ENCODE results near the gene DTNBP1.

DTNBP1 gene

GRCh38 chr6:15515226-15515625 lies 147.6 kb downstream of the DTNBP1 start:
- no peak for DNase-seq (ENCODE audit: low read depth)

GRCh38 chr6:15513801-15514711 lies 148.8 kb downstream of the DTNBP1 start:
- DNase-seq (ENCODE audit: low read depth) = no peak

- no peak for DNase-seq (ENCODE audit: low read depth)
These were observed 149.6 kb downstream of the DTNBP1 start for GRCh38 chr6:15513131-15513771.

GRCh38 chr6:15512721-15513120 lies 150.1 kb downstream of the DTNBP1 start:
- no peak for DNase-seq (ENCODE audit: low read depth)

- no peak for DNase-seq (ENCODE audit: low read depth)
These were observed 150.7 kb downstream of the DTNBP1 start for GRCh38 chr6:15512126-15512525.

- DNase-seq (ENCODE audit: low read depth) = no peak
These were observed 151.3 kb downstream of the DTNBP1 start for GRCh38 chr6:15511248-15512125.

GRCh38 chr6:15510536-15511247 lies 152.1 kb downstream of the DTNBP1 start:
- no peak for DNase-seq (ENCODE audit: low read depth)

GRCh38 chr6:15510121-15510520 lies 152.7 kb downstream of the DTNBP1 start:
- no peak for DNase-seq (ENCODE audit: low read depth)

GRCh38 chr6:15509335-15509933 lies 153.4 kb downstream of the DTNBP1 start:
- DNase-seq (ENCODE audit: low read depth) = no peak

GRCh38 chr6:15508931-15509330 lies 153.9 kb downstream of the DTNBP1 start:
- DNase-seq (ENCODE audit: low read depth) = no peak

GRCh38 chr6:15508441-15508871 lies 154.4 kb downstream of the DTNBP1 start:
- no peak for DNase-seq (ENCODE audit: low read depth)

GRCh38 chr6:15507746-15508145 lies 155.1 kb downstream of the DTNBP1 start:
- no peak for DNase-seq (ENCODE audit: low read depth)

- DNase-seq (ENCODE audit: low read depth) = no peak
These were observed 155.6 kb downstream of the DTNBP1 start for GRCh38 chr6:15507221-15507620.

GRCh38 chr6:15506066-15506465 lies 156.8 kb downstream of the DTNBP1 start:
- DNase-seq (ENCODE audit: low read depth) = no peak

- no peak for DNase-seq (ENCODE audit: low read depth)
These were observed 157.3 kb downstream of the DTNBP1 start for GRCh38 chr6:15505463-15505918.

- DNase-seq (ENCODE audit: low read depth) = no peak
These were observed 158.1 kb downstream of the DTNBP1 start for GRCh38 chr6:15504581-15505350.

- no peak for DNase-seq (ENCODE audit: low read depth)
These were observed 158.8 kb downstream of the DTNBP1 start for GRCh38 chr6:15504040-15504495.

- no peak for DNase-seq (ENCODE audit: low read depth)
These were observed 159.5 kb downstream of the DTNBP1 start for GRCh38 chr6:15503346-15503680.

- no peak for DNase-seq (ENCODE audit: low read depth)
These were observed 160.1 kb downstream of the DTNBP1 start for GRCh38 chr6:15502446-15503345.

Data from stimulated activated CD8-positive, alpha-beta memory T cell treated with anti-CD3 and anti-CD28 coated beads, Interleukin-12 subunit alpha, Interleukin-12 subunit beta, amount 100 ng/mL, for 4 hours (primary cell).